ENCODE measurements around the gene CD3D.

- no peak for TF ChIP-seq CTCF (IDR thresholded peaks at IDR 0.05)
- TF ChIP-seq POLR2AphosphoS5 (IDR thresholded peaks at IDR 0.05; ENCODE audit: insufficient read depth in 1 of 2, low read depth in 1 of 2): no peak
- no peak for TF ChIP-seq POLR2A (IDR thresholded peaks at IDR 0.05)
Measured at GRCh38 chr11:118374729-118375128, 32.2 kb upstream of the CD3D start.
